Peyer's patch (tissue), 4 donors: ENCODE results near the gene STARD9.

Source experiments
- CTCF ChIP-seq, 6 experiments: fragments of 450-650 bp in 4 of 6; fragments of 200-600 bp in 2 of 6; sonication (generic) in 1 of 6; IDR thresholded peaks; one replicate each; pipeline ENCODE4 v1.5.1; 2017 to 2019; ENCODE audit warnings: antibody characterized with exemption in 6 of 6, mild to moderate bottlenecking in 3 of 6, moderate library complexity in 1 of 6
- POLR2A ChIP-seq, 2 donors: fragments of 450-650 bp; IDR thresholded peaks; one replicate each; pipeline ENCODE4 v1.5.1; 2017; ENCODE audit warnings: antibody characterized with exemption in 2 of 2, mild to moderate bottlenecking in 2 of 2, moderate library complexity in 2 of 2

GRCh38 chr15:42650208-42651066 lies 75.0 kb downstream of the STARD9 start:
- TF ChIP-seq POLR2A (IDR thresholded peaks at IDR 0.05) (no peak), CTCF (IDR thresholded peaks at IDR 0.05) (peak; percentile 29 to 79 (median 67))
